GM10248 (cell line): ENCODE measurements around the gene SET.
"Not testable (repeated sequence)": the region's sequence is repeated elsewhere in the genome, so short reads cannot be mapped to it uniquely, and the experiment has no call there.

Experiments
- CTCF ChIA-PET: fragments of 300-600 bp; sonication (Branson Sonifier 250); formaldehyde crosslinking; extraction: SDS; loops from one replicate; lab custom pipeline; 2021; ENCODE audit warnings: antibody characterized with exemption; lab: Yijun Ruan, JAX
- POLR2A ChIA-PET: fragments of 350-650 bp; sonication (Branson Sonifier 250); formaldehyde crosslinking; extraction: SDS; loops from one replicate; lab custom pipeline; 2020; ENCODE audit warnings: antibody characterized with exemption; lab: Yijun Ruan, JAX
- DNase-seq: peaks from one replicate; pipeline ENCODE4 v3.0.0; 2012; ENCODE audit errors: extremely low spot score
- TF ChIP-seq, protein P1 (sequence below): IDR thresholded peaks from 2 replicates; pipeline ENCODE4 v1.5.1; 2012; ENCODE audit warnings: mild to moderate bottlenecking, low read depth; ENCODE audit errors: extremely low read depth, missing control alignments, control extremely low read depth

Gene SET

DNA sequence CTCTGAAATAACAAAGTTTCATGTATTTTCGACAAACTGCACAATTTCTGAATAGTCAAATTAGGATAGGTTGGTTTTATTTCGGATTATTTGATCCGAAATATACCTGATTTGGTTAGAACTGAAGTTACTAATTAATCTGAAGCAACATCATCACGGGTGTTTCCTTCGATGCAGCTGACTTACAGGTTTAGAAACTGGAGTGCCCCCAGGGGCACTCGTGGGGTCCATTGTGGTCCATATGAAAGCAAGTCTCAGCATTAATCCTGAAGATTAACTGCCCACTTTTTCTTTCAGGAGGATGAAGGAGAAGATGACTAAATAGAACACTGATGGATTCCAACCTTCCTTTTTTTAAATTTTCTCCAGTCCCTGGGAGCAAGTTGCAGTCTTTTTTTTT is 5.3 kb downstream of the SET start:
- no peak for DNase-seq
- ChIA-PET CTCF (interaction anchor here (1.2 kb wide), 1 partner anchor 10 kb away, joined by 3 read pairs; no protein-coding TSS in a partner anchor), POLR2A (no interaction called here)
- TF ChIP-seq, protein P1, sequence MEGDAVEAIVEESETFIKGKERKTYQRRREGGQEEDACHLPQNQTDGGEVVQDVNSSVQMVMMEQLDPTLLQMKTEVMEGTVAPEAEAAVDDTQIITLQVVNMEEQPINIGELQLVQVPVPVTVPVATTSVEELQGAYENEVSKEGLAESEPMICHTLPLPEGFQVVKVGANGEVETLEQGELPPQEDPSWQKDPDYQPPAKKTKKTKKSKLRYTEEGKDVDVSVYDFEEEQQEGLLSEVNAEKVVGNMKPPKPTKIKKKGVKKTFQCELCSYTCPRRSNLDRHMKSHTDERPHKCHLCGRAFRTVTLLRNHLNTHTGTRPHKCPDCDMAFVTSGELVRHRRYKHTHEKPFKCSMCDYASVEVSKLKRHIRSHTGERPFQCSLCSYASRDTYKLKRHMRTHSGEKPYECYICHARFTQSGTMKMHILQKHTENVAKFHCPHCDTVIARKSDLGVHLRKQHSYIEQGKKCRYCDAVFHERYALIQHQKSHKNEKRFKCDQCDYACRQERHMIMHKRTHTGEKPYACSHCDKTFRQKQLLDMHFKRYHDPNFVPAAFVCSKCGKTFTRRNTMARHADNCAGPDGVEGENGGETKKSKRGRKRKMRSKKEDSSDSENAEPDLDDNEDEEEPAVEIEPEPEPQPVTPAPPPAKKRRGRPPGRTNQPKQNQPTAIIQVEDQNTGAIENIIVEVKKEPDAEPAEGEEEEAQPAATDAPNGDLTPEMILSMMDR, result no peak

- ChIA-PET POLR2A (interaction anchor here (0.7 to 1.3 kb wide), 3 partner anchors 9 to 27 kb away, joined by 3 to 6 read pairs (median 3); no protein-coding TSS in a partner anchor), CTCF (interaction anchor here (1.0 to 1.3 kb wide), 4 partner anchors 12 to 402 kb away, joined by 3 to 4 read pairs (median 3); no protein-coding TSS in a partner anchor)
- TF ChIP-seq, protein P1, result no peak
- no peak for DNase-seq
Measured at GRCh38 chr9:128696923-128697707, 8.1 kb downstream of the SET start.

GRCh38 chr9:128699096-128699795 is 10.2 kb downstream of the SET start:
- POLR2A ChIA-PET, DNase-seq, CTCF ChIA-PET: not testable (repeated sequence)

GRCh38 chr9:128701227-128701854 is 12.3 kb downstream of the SET start:
- POLR2A ChIA-PET, result interaction anchor here (1.0 to 1.2 kb wide), 3 partner anchors 16 to 76 kb away, joined by 3 to 8 read pairs (median 4); no protein-coding TSS in a partner anchor
- CTCF ChIA-PET, result interaction anchor here (1.0 to 1.6 kb wide), 12 partner anchors 9 to 515 kb away, joined by 3 to 33 read pairs (median 4); no protein-coding TSS in a partner anchor
- TF ChIP-seq, protein P1, result no peak
- DNase-seq, result no peak

GRCh38 chr9:128702445-128702948 is 13.5 kb downstream of the SET start, which contains the start of gene PKN3:
Gene PKN3, plus strand, starts transcription at chr9:128702503. Its CDS starts 413 bp downstream, at chr9:128702916.
- TF ChIP-seq, protein P1, result peak; percentile 88
- POLR2A ChIA-PET, result interaction anchor here (1.0 kb wide), 1 partner anchor 77 kb away, joined by 4 read pairs; no protein-coding TSS in a partner anchor
- peak; percentile 95 for DNase-seq
- CTCF ChIA-PET, result interaction anchor here (0.6 to 1.4 kb wide), 28 partner anchors 8 to 516 kb away, joined by 3 to 33 read pairs (median 4); partner anchors contain the start of genes ENDOG, SET and ZER1

DNA sequence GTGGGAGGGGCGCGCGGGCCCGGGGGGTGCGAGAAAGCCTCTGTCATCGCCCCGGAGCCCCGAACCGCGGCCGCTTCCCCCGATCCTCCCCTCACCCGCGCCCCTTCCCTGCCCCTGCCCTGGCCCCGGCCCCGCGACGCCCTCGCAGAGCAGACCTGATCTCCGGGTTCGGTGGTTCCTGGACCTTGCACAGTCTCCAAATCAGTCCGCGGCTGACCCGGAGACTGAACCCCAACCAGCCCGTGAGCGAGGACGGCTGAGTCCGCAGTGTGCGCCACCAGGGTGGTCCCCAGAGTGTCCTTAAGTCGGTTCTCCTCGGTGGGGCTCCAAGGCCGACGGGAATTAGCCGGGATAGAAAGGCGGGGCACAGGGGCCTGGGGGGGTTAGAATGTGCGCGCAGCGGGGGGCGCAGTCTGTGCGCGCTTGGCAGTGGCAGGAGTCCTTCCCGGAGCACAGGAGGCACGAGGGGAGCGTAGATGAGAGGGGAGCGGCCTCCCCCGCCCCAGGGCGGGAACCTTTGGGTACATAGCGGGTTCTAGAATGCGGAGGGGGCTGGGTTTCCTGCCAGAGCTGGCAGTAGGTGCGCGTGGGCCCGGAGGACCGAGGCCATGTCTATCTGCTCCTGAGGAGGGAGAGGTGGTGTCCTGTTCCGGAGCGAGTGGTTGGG is 14.1 kb downstream of the SET start:
- POLR2A ChIA-PET, result no interaction called here
- peak; percentile 68 for DNase-seq
- TF ChIP-seq, protein P1, result no peak
- CTCF ChIA-PET, result interaction anchor here (0.6 kb wide), 1 partner anchor 11 kb away, joined by 3 read pairs; no protein-coding TSS in a partner anchor
